Peyer's patch (tissue), 4 donors: ENCODE data around the gene KCNK4. TPM values are rescaled to one million over a fixed set of nuclear protein-coding genes. Genes with fewer than 3 reads are reported as not detected.

Experiments
- DNase-seq, 3 donors: peaks; one replicate each; pipeline ENCODE4 v3.0.0-alpha.2; 2017 to 2019
- H3K27ac ChIP-seq, 4 donors: fragments of 200-600 bp; sonication (generic); one replicate each; pipeline ENCODE4 v1.5.1; 2016 to 2019
- H3K27me3 ChIP-seq, 2 donors: fragments of 200-600 bp; sonication (generic); one replicate each; pipeline ENCODE4 v1.5.1; 2019
- H3K36me3 ChIP-seq, 3 donors: fragments of 200-600 bp; sonication (generic); one replicate each; pipeline ENCODE4 v1.5.1; 2016 to 2019
- H3K4me1 ChIP-seq, 4 donors: fragments of 200-600 bp; sonication (generic); one replicate each; pipeline ENCODE4 v1.5.1; 2016 to 2019
- H3K4me3 ChIP-seq, 4 donors: fragments of 200-600 bp; sonication (generic); 1 replicate in 3 of 4; 2 replicates in 1 of 4; pipeline ENCODE4 v1.5.1; 2016 to 2019; ENCODE audit warnings: mild to moderate bottlenecking in 1 of 4
- H3K9me3 ChIP-seq, 4 donors: fragments of 200-600 bp; sonication (generic); one replicate each; pipeline ENCODE4 v1.5.1; 2016 to 2019; ENCODE audit warnings: mild to moderate bottlenecking in 1 of 4
- POLR2A ChIP-seq, 2 donors: fragments of 450-650 bp; IDR thresholded peaks; one replicate each; pipeline ENCODE4 v1.5.1; 2017; ENCODE audit warnings: antibody characterized with exemption in 2 of 2, mild to moderate bottlenecking in 2 of 2, moderate library complexity in 2 of 2
- total RNA-seq, 4 donors: library from RNA; depleted of rRNA; stranded (reverse); fragments of >200 nt; gene quantifications; one replicate each; pipeline ENCODE4 v1.1.0, GENCODE V29; 2016
- TF ChIP-seq, protein P1 (sequence below), 6 experiments: fragments of 450-650 bp in 4 of 6; fragments of 200-600 bp in 2 of 6; sonication (generic) in 1 of 6; IDR thresholded peaks; one replicate each; pipeline ENCODE4 v1.5.1; 2017 to 2019; ENCODE audit warnings: antibody characterized with exemption in 6 of 6, mild to moderate bottlenecking in 3 of 6, moderate library complexity in 1 of 6

KCNK4 gene
- total RNA-seq, 4 donors from 2014 or later: not detected

DNA sequence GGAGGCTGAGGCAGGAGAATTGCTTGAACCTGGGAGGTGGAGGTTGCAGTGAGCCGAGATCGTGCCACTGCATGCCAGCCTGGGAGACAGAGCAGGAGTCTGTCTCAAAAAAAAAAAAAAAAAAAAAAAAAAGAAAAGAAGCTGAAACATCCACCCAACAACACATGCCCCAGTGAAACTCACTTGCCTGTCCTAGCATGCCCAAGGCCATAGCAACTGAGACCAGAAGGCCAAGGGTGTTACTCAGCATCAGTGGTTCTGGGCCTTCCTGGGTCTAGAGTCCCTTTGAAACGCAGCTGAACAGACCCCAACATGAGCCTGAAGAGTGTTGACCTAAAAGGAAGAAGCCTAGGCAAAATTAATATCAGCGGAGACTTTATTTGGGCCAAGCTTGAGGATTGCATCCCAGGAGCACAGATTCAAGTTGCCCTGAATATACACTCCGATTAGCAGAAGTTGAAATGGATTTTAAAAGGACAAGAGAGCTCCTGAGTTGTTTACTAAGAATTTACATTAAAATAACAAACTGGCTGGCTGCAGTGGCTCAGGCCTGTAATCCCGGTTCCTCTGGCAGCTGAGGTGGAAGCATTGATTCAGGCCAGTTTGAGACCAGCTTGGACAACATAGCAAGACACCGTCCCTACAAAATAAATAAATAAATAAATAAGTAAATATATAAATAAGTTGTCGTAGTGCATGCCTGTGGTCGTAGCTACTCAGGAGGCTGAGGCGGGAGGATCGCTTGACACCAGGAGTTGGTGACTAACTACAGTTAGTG lies 33.8 kb downstream of the KCNK4 start:
- H3K4me1 ChIP-seq: peaks cover 0 to 33% (median 1%) of the 10 kb centered on the region in 4 donors
- H3K27ac ChIP-seq: no peak overlapping the region
- no peak overlapping the region for H3K4me3 ChIP-seq
- no peak for DNase-seq
- TF ChIP-seq, protein P1, sequence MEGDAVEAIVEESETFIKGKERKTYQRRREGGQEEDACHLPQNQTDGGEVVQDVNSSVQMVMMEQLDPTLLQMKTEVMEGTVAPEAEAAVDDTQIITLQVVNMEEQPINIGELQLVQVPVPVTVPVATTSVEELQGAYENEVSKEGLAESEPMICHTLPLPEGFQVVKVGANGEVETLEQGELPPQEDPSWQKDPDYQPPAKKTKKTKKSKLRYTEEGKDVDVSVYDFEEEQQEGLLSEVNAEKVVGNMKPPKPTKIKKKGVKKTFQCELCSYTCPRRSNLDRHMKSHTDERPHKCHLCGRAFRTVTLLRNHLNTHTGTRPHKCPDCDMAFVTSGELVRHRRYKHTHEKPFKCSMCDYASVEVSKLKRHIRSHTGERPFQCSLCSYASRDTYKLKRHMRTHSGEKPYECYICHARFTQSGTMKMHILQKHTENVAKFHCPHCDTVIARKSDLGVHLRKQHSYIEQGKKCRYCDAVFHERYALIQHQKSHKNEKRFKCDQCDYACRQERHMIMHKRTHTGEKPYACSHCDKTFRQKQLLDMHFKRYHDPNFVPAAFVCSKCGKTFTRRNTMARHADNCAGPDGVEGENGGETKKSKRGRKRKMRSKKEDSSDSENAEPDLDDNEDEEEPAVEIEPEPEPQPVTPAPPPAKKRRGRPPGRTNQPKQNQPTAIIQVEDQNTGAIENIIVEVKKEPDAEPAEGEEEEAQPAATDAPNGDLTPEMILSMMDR (IDR thresholded peaks at IDR 0.05): no peak
- TF ChIP-seq POLR2A (IDR thresholded peaks at IDR 0.05): no peak
- no peaks in the 10 kb centered on the region for H3K27me3 ChIP-seq
- no peaks in the 10 kb centered on the region for H3K9me3 ChIP-seq
- peaks cover 0 to 8% (median 0%) of the 10 kb centered on the region in 3 donors for H3K36me3 ChIP-seq

DNA sequence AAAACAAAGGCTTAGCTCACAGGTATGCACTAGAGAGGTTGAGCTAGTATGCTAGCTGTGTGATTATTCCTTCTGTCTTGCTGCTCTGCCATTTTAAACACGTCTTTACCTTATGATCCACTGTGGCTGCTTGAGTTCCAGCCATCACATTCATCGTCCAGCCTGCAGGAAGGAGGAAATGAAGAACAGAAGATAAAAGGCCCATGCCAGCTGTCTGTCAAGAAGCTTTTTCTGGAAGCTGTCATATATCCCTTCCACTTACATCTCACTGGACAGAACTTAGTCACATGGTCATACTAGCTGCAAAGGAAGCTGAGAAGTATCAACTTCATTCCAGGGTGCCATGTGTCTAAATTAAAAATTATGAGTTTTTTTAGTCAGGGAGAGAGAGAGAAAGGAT lies 36.3 kb downstream of the KCNK4 start:
- Histone ChIP-seq H3K4me3 (no peak overlapping the region), H3K27ac (peak overlapping the region in 1 of 4 donors; percentile 50), H3K4me1 (peaks cover 8 to 35% (median 13%) of the 10 kb centered on the region in 4 donors), H3K27me3 (no peaks in the 10 kb centered on the region), H3K36me3 (no peaks in the 10 kb centered on the region), H3K9me3 (no peaks in the 10 kb centered on the region)
- DNase-seq: no peak
- TF ChIP-seq, protein P1 (IDR thresholded peaks at IDR 0.05): no peak
- no peak for TF ChIP-seq POLR2A (IDR thresholded peaks at IDR 0.05)

- peaks cover 8 to 35% (median 14%) of the 10 kb centered on the region in 4 donors for H3K4me1 ChIP-seq
- H3K4me3 ChIP-seq: no peak overlapping the region
- peak in 1 of 3 donors; percentile 48 for DNase-seq
- no peaks in the 10 kb centered on the region for H3K27me3 ChIP-seq
- peak overlapping the region in 1 of 4 donors; percentile 50 for H3K27ac ChIP-seq
- no peak for TF ChIP-seq POLR2A (IDR thresholded peaks at IDR 0.05)
- TF ChIP-seq, protein P1 (IDR thresholded peaks at IDR 0.05): no peak
- no peaks in the 10 kb centered on the region for H3K36me3 ChIP-seq
- H3K9me3 ChIP-seq: no peaks in the 10 kb centered on the region
Observed at GRCh38 chr11:64327993-64328392, 36.9 kb downstream of the KCNK4 start.

DNA sequence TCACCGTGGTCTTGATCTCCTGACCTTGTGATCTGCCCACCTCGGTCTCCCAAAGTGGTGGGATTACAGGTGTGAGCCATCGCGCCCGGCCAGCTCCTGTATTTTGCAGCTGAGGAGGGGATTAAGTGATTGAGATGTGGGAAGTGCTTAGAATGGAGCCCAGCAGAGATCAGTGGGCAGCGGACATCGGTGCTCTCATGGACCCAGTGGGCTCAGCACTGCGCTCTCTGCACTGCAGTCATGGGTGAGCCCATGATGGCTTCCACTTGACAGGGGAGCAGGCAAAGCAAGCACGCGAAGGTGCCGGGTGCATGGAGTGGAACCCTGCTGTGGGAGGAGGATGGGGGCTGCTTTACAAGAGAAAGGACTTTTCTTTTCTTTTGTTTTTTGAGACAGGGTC lies 39.8 kb downstream of the KCNK4 start:
- Histone ChIP-seq H3K27me3 (no peaks in the 10 kb centered on the region), H3K27ac (peak overlapping the region in 1 of 4 donors; percentile 56), H3K4me1 (peaks cover 8 to 49% (median 21%) of the 10 kb centered on the region in 4 donors), H3K36me3 (no peaks in the 10 kb centered on the region), H3K4me3 (no peak overlapping the region), H3K9me3 (no peaks in the 10 kb centered on the region)
- DNase-seq: peak in 1 of 3 donors; percentile 44
- TF ChIP-seq, protein P1 (IDR thresholded peaks at IDR 0.05): no peak
- TF ChIP-seq POLR2A (IDR thresholded peaks at IDR 0.05): no peak

GRCh38 chr11:64331569-64332371 lies 40.7 kb downstream of the KCNK4 start:
- peak; percentile 73 to 94 (median 93) for DNase-seq
- peak overlapping the region in 3 of 4 donors; percentile 13 to 63 (median 56) for H3K27ac ChIP-seq
- no peaks in the 10 kb centered on the region for H3K27me3 ChIP-seq
- H3K4me3 ChIP-seq: peak overlapping the region in 1 of 4 donors; percentile 17
- peaks cover 8 to 49% (median 21%) of the 10 kb centered on the region in 4 donors for H3K4me1 ChIP-seq
- TF ChIP-seq POLR2A (IDR thresholded peaks at IDR 0.05): no peak
- TF ChIP-seq, protein P1 (IDR thresholded peaks at IDR 0.05): peak; percentile 20 to 74 (median 60)
- no peaks in the 10 kb centered on the region for H3K36me3 ChIP-seq
- no peaks in the 10 kb centered on the region for H3K9me3 ChIP-seq
